ENCODE measurements around the gene TM9SF3.

DNA sequence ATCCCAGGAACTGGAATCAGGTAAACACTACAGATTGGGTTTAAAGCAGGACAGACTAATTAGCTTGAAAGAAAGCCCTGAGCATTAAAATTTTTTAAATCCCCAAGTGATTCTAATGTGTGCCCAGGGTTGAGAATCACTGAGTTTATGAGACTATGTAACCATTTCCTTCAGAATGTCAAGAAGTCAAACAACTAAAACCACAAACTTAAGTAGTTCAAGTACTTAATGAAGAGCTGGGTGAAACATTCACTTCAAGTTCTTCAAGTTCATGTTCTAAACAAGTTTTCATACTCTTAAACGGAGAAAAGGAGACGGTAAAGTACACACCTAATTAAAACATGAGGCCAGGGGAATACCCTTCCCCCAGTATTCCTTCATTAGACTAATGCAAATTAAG is 44.9 kb downstream of the TM9SF3 start:
- no peak for TF ChIP-seq POLR2A (IDR thresholded peaks at IDR 0.05)
- TF ChIP-seq, protein P1, sequence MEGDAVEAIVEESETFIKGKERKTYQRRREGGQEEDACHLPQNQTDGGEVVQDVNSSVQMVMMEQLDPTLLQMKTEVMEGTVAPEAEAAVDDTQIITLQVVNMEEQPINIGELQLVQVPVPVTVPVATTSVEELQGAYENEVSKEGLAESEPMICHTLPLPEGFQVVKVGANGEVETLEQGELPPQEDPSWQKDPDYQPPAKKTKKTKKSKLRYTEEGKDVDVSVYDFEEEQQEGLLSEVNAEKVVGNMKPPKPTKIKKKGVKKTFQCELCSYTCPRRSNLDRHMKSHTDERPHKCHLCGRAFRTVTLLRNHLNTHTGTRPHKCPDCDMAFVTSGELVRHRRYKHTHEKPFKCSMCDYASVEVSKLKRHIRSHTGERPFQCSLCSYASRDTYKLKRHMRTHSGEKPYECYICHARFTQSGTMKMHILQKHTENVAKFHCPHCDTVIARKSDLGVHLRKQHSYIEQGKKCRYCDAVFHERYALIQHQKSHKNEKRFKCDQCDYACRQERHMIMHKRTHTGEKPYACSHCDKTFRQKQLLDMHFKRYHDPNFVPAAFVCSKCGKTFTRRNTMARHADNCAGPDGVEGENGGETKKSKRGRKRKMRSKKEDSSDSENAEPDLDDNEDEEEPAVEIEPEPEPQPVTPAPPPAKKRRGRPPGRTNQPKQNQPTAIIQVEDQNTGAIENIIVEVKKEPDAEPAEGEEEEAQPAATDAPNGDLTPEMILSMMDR (IDR thresholded peaks at IDR 0.05) = no peak
